Left ventricle myocardium superior (tissue), 1 donor: ENCODE data around the gene IZUMO1. TPM values are rescaled to one million over a fixed set of nuclear protein-coding genes. Genes with fewer than 3 reads are reported as not detected.
"Not testable (repeated sequence)": the region's sequence is repeated elsewhere in the genome, so short reads cannot be mapped to it uniquely, and the experiment has no call there.

Source experiments
- ATAC-seq: fragments of 200-7000 bp; cut with Tn5 transposase; one replicate; pipeline ENCODE4 v1.9.1; 2020; ENCODE audit warnings: mild to moderate bottlenecking, moderate library complexity
- DNase-seq: peaks from one replicate; pipeline ENCODE4 v3.0.0-alpha.2; 2020
- intact Hi-C: fragments of 100-400 bp; cut with micrococcal nuclease; formaldehyde crosslinking; loops from one replicate; pipeline ENCODE4 v1.11.0; 2022
- long read RNA-seq: library from polyadenylated mRNA; unstranded; transcript quantifications from one replicate; pipeline ENCODE4 v2.0.0, GENCODE V29; 2021
- total RNA-seq: library from RNA; stranded (reverse); fragmentation: NEBNext Ultra II Directional; extraction: Animal tissue kit (Norgen Biotek cat#: 25700); gene quantifications from one replicate; pipeline ENCODE4 v1.2.1, GENCODE V29; 2021
- donor health status: DM: no; HTN: yes; CAD: no; lungs with severe emphysema.

IZUMO1 gene
- total RNA-seq: 1.0 TPM
- long read RNA-seq: 0 reads

- DNase-seq (peak; percentile 84), ATAC-seq (peak; percentile 84)
- intact Hi-C loops: no loop called here
These were observed at the start of gene IZUMO1 for GRCh38 chr19:48746738-48747575. Gene IZUMO1, minus strand, starts transcription at chr19:48746909. Its CDS starts 1,050 bp downstream, at chr19:48745859.

GRCh38 chr19:48795685-48796070, 49.0 kb upstream of the IZUMO1 start:
- DNase-seq (peak; percentile 51), ATAC-seq (peak; percentile 56)
- intact Hi-C loops: loop anchor here (2.0 kb wide), 1 partner anchor 39 kb away; no protein-coding TSS in a partner anchor

DNA sequence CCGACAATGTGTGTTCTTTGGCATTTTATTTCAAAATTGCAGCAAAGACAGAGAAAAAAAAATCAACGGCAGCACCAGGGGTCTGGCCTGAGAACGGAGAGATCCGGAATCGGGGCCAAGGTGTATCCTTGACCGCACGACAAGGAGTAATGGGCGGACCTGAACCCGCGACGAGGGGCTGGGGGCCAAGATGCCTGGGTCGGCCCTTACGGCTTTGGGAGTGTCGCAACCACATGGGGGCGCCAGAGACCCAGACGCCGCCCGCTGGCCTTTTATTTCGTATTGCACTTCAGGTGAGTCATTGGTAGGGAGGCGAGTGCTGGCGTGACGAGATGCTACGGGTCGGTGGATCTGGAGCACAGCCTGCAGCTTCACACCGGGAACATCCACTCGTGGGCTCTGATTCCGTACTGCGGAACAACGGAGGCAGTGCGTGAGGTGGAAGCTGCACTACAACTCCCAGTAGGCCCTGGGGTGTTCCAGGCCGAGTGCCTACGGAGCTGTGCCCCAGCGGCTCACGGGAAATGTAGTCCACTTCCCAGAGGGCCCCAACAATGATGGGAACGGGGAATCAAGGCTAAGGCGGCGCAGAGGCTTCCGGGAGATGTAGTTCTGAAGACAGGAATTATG, 48.5 kb upstream of the IZUMO1 start:
- ATAC-seq (peak; percentile 99), DNase-seq (peak; percentile 93)
- intact Hi-C loops: loop anchor here (2.0 kb wide), 1 partner anchor 40 kb away; no protein-coding TSS in a partner anchor

DNA sequence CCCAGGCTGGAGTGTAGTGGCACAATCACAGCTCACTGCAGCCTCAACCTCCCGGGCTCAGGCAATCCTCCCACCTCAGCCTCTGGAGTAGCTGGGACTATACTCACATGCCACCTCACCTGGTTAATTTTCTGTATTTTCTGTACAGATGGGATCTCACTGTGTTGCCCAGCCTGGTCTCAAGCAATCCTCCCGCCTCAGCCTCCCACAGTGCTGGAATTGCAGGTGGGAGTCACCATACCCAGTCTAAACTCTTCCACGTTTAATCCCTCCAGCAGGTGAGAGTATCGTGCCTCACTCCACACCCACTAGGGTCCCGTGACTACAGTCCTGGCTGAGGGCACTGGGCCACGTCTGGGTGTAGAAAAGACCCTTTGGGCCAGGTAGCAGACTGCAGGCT, 47.6 kb upstream of the IZUMO1 start:
- no peak for ATAC-seq
- intact Hi-C loops: loop anchor here (2.0 kb wide), 1 partner anchor 41 kb away; no protein-coding TSS in a partner anchor
- no peak for DNase-seq

GRCh38 chr19:48793271-48793670, 46.6 kb upstream of the IZUMO1 start:
- intact Hi-C loops: no loop called here
- no peak for DNase-seq
- ATAC-seq: no peak

DNA sequence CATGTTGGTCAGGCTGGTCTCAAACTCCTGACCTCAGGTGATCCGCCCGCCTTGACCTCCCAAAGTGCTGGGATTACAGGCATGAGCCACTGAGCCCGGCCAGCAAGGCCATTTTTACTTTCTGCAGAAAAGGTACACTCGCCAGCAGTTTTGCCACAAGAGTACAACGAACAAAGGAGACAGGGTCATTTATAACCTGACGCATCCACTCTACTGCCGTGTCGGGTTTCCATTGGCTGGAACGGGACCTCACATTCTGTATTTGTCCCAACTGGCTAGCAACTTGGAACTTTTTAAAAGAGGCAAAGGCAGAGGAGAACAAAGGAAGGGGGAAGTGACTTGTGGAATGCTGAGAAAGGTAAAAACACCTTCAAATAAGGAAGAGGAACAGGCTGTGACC, 40.6 kb upstream of the IZUMO1 start:
- intact Hi-C loops: loop anchor here (5.0 kb wide), 1 partner anchor 55 kb away; no protein-coding TSS in a partner anchor
- DNase-seq, ATAC-seq: not testable (repeated sequence)

DNA sequence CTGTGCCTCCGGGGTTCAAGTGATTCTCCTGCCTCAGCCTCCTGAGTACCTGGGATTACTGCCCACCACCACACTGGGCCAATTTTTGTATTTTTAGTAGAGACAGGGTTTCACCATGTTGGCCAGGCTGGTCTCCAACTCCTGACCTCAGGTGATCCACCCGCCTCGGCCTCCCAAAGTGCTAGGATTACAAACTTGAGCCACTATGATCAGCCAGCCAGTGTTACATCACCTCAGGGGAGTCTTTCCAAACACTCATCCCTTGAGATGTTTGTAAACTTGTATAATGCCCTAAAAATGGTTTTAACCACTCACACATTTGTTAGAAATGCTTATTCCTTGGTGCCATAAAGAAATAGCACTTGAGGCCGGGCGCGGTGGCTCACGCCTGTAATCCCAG, 39.7 kb upstream of the IZUMO1 start:
- intact Hi-C loops: loop anchor here (5.0 kb wide), 1 partner anchor 56 kb away; no protein-coding TSS in a partner anchor
- ATAC-seq, DNase-seq: not testable (repeated sequence)

DNA sequence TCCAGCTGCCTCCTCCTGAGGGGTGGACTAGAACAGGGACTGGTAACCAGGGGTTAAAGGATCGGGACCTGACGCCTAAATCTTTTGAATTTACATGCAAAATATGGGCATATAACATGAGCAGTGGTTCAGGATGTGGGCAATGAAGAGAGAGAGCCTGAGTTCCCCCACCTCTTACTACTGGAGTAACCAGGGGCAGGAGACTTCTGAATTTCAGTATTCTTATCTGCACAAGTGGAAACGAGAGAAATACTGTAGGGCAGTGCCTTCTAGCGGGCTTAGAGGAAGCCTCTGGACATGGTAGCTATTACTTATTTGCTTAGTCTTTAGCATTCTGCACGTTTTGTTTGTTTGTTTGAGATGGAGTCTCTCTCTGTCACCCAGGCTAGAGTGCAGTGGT, 37.8 kb upstream of the IZUMO1 start:
- intact Hi-C loops: no loop called here

DNA sequence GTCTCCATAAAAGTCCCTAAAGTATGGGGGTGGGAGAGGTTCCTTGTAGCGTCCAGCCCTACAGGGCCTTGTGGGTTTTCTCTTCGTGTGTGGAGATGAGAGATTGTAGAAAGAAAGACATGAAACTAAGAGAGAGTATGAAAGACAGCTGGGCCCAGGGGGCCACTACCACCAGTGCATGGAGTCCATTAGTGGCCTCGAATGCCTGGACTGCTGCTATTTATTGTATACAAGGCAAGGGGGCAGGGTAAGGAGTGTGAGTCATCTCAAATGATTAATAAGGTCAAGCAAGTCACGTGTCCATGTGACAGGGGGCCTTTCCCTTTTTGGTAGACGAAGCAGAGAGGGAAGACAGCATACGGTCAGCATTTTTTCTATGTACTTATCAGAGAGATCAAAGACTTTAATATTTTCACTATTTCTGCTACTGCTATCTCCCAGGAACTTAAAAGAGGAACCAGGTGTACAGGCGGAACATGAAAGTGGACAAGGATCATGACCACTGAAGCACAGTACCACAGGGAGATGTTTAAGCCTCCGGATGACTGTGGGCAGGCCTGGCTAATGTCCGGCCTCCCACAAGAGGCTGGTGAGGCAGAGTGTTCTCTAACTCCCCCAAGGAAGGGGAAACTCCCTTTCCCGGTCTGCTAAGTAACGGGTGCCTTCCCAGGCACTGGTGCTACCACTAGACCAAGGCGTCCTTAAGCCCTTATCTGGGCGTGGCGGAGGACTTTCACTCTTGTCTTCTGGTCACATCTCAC, 34.1 kb upstream of the IZUMO1 start:
- intact Hi-C loops: no loop called here
- DNase-seq (no peak), ATAC-seq (no peak)

More for the DNA sequence above, 37.8 kb upstream of the IZUMO1 start:
- DNase-seq: no peak
- no peak for ATAC-seq

GRCh38 chr19:48779636-48780035, 32.9 kb upstream of the IZUMO1 start:
- no peak for ATAC-seq
- intact Hi-C loops: no loop called here
- DNase-seq: no peak

DNA sequence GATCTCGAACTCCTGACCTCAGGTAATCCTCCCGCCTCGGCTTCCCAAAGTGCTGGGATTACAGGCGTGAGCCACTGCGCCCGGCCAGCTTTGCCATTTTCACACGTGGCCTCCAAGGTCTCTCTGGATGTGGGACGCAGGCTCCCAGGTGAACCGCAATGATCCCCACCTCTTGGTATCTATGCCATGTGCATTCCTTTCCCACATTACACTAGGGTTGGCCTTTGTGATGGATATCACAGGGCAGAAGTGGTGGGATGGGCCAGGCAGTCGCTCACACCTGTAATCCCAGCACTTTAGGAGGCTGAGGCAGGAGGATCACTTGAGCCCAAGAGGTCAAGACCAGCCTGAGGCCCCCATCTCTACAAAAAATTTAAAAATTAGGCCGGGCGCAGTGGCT, 31.0 kb upstream of the IZUMO1 start:
- ATAC-seq: no peak
- DNase-seq: no peak
- intact Hi-C loops: no loop called here

GRCh38 chr19:48777139-48777538, 30.4 kb upstream of the IZUMO1 start:
- DNase-seq (no peak), ATAC-seq (no peak)
- intact Hi-C loops: no loop called here

GRCh38 chr19:48772503-48772953, 25.8 kb upstream of the IZUMO1 start:
- intact Hi-C loops: no loop called here
- ATAC-seq: peak; percentile 80

GRCh38 chr19:48770734-48771472, 24.2 kb upstream of the IZUMO1 start:
- intact Hi-C loops: no loop called here
- DNase-seq: no peak
- no peak for ATAC-seq

More at GRCh38 chr19:48772503-48772953, 25.8 kb upstream of the IZUMO1 start:
- peak; percentile 51 for DNase-seq

- no peak for ATAC-seq
- DNase-seq: no peak
- intact Hi-C loops: no loop called here
These were observed 23.6 kb upstream of the IZUMO1 start for GRCh38 chr19:48770266-48770665.

GRCh38 chr19:48768994-48769713, 22.4 kb upstream of the IZUMO1 start:
- intact Hi-C loops: no loop called here
- ATAC-seq: no peak
- DNase-seq: no peak

DNA sequence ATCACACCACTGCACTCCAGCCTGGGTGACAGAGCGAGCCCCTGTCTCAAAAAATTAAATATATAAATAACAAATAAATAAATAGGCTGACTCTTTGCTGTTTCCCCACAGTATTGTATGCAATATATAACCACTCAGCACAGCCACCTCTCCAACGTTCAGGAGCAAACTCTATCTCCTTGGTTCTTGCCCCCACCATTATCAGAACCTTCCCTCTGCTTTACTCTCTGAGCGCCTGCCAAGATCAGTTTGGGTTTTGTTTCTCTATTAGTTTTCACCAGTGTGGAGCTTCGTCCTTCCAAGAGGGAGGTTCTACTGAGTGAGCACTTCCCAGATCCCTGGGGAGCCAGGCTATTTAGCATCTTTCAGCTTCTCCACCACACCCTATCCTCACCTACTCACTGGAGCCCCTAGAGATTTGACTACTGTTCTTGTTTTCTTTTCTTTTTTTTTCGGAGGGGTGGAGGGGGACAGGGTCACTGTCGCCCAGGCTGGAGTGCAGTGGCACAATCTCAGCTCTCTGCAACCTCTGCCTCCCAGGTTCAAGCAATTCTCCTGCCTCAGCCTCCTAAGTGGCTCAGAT, 21.6 kb upstream of the IZUMO1 start:
- DNase-seq, intact Hi-C loops, ATAC-seq: not testable (repeated sequence)

DNA sequence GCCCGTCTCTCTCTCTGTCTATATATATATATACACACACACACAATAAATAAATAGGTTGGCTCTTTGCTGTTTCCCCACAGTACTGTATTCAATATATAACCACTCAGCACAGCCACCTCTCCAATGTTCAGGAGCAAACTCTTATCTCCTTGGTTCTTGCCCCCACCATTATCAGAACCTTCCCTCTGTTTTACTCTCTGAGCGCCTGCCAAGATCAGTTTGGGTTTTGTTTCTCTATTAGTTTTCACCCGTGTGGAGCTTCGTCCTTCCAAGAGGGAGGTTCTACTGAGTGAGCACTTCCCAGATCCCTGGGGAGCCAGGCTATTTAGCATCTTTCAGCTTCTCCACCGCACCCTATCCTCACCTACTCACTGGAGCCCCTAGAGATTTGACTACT, 19.1 kb upstream of the IZUMO1 start:
- DNase-seq, intact Hi-C loops, ATAC-seq: not testable (repeated sequence)
